Hematopoietic multipotent progenitor cell (in vitro differentiated cells): ENCODE measurements around the gene TUBG2. TPM values are rescaled to one million over a fixed set of nuclear protein-coding genes. Genes with fewer than 3 reads are reported as not detected.
A peak's percentile ranks its signal among the peaks of the same experiment; 100 is the strongest.
"Not testable (repeated sequence)": the region's sequence is repeated elsewhere in the genome, so short reads cannot be mapped to it uniquely, and the experiment has no call there.

Experiments used
- DNase-seq, 3 donors: peaks; one replicate each; pipeline ENCODE4 v3.0.0-alpha.2; 2011 to 2015; ENCODE audit warnings: low read depth in 2 of 3, low spot score in 2 of 3
- total RNA-seq: library from RNA; depleted of rRNA; stranded (reverse); fragments of >200 nt; gene quantifications from one replicate; pipeline ENCODE4 v1.2.3, GENCODE V29; 2012

Gene TUBG2
- total RNA-seq, result 5.4 TPM

- peak in 2 of 3 donors; percentile 67 to 73 for DNase-seq
Observed at GRCh38 chr17:42659079-42659931, at the start of gene TUBG2. TSS of gene TUBG2 (plus strand) at chr17:42659284. CDS start at chr17:42659504, 220 bp downstream.

GRCh38 chr17:42609814-42610801 lies 49.0 kb upstream of the TUBG2 start:
- peak in 2 of 3 donors; percentile 12 to 17 for DNase-seq

DNA sequence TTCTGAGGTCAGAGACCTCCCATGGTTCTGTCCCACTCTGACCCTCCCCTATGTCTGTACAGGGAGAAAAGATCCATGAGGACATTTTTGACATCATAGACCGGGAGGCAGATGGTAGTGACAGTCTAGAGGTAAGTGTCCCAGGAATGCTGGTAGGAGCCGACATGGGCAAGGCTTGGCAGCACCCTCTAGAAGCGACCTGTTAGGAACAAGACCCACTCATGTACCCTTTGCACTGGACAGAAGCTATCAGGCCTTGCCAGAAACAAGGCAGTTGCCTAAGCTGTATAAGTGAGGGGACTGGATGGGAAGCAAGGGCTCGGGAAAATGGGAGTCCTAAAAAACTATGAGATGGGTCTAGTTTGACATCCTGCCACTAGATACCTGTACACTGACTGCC lies 47.1 kb upstream of the TUBG2 start:
- DNase-seq, result no peak

- no peak for DNase-seq
Observed at GRCh38 chr17:42613699-42614295, 45.3 kb upstream of the TUBG2 start.

DNA sequence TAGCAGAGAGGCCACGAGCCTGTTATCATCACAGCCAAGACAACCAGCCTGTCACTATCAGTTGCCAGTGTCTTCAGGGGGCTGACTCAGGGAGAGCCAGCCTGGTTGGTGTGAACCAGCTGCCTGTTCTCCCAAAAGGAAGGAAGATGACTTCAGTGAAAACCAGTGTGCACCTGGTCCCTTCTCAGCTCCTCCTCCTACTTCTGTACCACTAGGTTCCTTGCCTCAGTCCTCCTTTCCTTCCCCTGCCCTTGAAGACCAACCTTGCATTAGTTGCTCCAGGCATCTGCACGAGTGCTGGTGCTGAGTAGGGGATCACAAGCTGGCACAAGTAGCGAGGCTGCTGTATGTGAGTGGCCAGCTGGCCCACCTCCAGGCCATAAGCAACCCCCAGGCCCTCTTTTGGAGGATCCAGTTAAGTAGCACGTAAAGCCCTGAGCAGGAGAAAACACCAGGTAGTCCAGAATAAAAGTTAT lies 41.1 kb upstream of the TUBG2 start:
- DNase-seq, result no peak

- peak in 2 of 3 donors; percentile 26 to 43 for DNase-seq
Observed at GRCh38 chr17:42618442-42619150, 40.5 kb upstream of the TUBG2 start.

DNA sequence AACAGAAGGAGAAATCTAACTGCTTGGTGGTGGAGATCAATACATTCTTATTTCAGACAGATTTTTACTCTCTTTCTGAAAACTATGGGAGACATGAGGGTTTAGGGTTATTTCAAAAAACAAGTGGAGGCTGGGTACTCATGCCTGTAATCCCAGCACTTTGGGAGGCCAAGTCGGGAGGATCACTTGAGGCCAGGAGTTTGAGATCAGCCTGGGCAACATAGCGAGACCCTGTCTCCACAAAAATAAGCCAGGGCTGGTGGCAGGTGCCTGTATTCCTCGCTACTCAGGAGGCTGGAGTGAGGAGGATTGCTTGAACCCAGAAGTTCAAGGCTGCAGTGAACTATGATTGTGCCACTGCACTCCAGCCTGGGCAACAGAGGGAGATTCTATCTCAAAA lies 37.1 kb upstream of the TUBG2 start:
- not testable (repeated sequence) for DNase-seq

DNA sequence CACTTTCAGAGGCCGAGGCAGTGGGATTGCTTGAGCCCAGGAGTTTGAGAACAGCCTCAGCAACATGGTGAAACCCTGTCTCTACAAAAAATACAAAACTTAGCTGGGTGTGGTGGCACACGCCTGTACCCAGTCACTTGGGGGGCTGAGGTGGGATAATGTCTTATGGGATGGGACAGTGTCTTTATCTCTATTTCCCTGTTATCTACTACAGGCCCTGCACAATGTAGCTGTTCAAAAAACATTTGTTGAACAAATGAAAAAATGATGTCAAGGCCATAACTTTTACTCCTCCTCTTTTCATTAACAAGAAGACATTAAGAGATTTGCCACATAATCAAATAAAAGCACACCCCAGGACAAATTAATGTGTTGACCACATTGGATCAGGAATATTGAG lies 35.8 kb upstream of the TUBG2 start:
- DNase-seq, result no peak

- no peak for DNase-seq
Observed at GRCh38 chr17:42623732-42624596, 35.1 kb upstream of the TUBG2 start.

GRCh38 chr17:42627032-42627764 lies 31.9 kb upstream of the TUBG2 start:
- not testable (repeated sequence) for DNase-seq

DNA sequence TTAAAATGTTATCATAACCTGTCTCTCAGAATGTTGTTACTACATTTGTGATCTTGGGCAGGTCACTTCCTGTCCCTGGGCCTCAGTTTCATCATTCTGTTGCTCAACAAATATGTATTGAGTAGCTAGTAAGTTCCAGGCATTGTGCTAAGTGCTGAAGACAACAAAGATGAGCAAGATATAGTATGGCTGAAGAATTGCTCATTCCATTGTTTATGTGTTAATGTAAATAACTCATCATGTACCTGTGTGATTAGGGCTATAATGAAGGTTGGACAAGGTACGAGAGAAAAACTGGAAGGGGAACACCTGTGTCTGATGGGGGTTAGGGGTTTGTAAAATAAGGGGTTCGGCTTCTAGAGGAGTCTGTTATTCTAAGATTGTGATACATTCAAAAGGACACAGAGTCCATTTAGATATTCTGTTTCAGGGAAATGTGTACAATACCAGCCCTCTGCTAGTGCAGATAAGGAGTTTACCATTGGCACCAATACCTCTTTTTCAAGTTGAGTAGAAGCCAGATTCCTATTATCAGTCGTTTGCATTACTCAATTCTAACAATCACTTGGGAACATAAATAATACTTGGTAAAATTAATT lies 29.6 kb upstream of the TUBG2 start:
- no peak for DNase-seq

- DNase-seq, result no peak
Observed at GRCh38 chr17:42632949-42633444, 26.1 kb upstream of the TUBG2 start.

DNA sequence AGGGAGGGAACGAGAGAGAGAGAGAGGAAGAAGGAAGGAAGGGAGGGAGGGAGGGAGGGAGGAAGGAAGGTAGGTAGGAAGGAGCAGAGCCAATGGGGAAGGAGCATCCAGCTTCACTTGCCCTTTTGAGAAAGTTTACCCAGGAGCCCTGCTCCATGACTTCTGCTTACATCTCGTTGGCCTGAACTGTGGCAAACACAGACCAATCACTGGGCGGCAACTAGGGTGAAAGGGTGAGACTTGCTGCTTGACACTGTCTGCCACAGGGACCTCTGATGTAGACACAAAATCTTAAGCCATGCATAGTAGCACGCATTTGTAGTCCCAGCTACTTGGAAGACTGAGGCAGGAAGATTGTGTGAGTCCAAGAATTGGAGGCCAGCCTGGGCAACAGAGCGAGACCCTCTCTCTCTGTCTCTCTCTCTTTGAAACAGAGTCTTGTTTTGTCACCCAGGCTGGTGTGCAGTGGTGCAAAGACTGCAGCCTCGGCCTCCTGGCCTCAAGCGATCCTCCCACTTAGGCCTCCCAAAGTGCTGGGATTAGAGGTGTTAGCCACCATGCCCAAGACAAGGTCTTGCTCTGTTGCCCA lies 19.5 kb upstream of the TUBG2 start:
- no peak for DNase-seq

GRCh38 chr17:42640121-42640520 lies 19.0 kb upstream of the TUBG2 start:
- DNase-seq, result peak in 2 of 3 donors; percentile 41 to 50

DNA sequence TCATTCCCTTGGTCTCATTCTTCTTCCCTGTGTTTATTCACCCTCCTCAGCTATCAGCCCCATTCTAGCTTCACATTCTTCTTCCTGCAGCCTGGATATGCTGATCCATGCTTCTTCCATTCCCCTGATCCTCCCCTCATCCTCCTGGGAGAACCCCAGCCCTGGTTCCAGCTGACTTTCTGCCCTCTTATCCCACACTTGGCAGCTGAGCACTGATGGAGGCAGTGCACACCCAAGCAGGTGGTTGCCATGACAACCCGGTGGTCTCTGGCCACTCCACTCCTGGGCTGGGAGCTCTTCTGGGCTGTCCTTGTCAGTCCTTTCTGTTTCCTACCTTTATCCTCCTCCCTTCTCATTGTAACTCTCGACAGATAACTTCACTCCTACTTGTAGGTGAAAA lies 16.7 kb upstream of the TUBG2 start:
- DNase-seq, result no peak

DNA sequence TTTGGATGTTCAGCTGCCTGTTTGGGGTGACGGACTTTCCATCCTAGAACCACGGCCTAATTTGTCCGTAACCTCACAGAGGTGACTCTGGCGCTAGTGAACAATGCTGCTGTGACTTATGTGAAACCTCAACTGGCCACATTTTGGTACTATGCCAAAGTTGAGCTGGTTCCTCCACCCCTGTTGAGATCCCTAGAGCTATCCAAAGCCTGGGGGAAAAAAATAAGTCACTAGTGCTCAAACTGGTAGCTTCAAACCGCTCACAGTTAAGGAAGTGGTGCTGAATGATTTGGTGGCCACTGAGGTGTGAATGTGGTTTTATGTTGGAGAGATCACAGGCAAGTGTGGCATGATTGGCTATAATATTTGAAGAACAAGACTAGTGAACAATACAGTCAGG lies 11.3 kb upstream of the TUBG2 start:
- DNase-seq, result no peak

GRCh38 chr17:42651392-42651791 lies 7.7 kb upstream of the TUBG2 start:
- no peak for DNase-seq
